Measurements from ENCODE around the gene NRXN3. TPM values are rescaled to one million over a fixed set of nuclear protein-coding genes. Genes with fewer than 3 reads are reported as not detected.

NRXN3 gene
- total RNA-seq, 1 donor, result 2.5 TPM

- Histone ChIP-seq H3K4me3 (ENCODE audit: insufficient read depth, low read length) (no peak overlapping the region), H3K27me3 (ENCODE audit: insufficient read depth, low read length) (no peaks in the 10 kb centered on the region), H3K36me3 (ENCODE audit: insufficient read depth, low read length) (no peaks in the 10 kb centered on the region), H3K79me2 (ENCODE audit: insufficient read depth, low read length) (no peaks in the 10 kb centered on the region), H3K9me3 (ENCODE audit: low read depth, low read length) (no peaks in the 10 kb centered on the region), H2AFZ (ENCODE audit: low read length) (no peak overlapping the region), H3K4me2 (ENCODE audit: insufficient read depth, low read length) (no peak overlapping the region), H3K4me1 (ENCODE audit: insufficient read depth, low read length) (no peaks in the 10 kb centered on the region), H4K20me1 (ENCODE audit: insufficient read depth, low read length) (no peaks in the 10 kb centered on the region), H3K27ac (ENCODE audit: low read depth, low read length) (no peak overlapping the region)
- DNase-seq (ENCODE audit: insufficient read length, low spot score, missing footprints), result no peak
- TF ChIP-seq, protein P1, sequence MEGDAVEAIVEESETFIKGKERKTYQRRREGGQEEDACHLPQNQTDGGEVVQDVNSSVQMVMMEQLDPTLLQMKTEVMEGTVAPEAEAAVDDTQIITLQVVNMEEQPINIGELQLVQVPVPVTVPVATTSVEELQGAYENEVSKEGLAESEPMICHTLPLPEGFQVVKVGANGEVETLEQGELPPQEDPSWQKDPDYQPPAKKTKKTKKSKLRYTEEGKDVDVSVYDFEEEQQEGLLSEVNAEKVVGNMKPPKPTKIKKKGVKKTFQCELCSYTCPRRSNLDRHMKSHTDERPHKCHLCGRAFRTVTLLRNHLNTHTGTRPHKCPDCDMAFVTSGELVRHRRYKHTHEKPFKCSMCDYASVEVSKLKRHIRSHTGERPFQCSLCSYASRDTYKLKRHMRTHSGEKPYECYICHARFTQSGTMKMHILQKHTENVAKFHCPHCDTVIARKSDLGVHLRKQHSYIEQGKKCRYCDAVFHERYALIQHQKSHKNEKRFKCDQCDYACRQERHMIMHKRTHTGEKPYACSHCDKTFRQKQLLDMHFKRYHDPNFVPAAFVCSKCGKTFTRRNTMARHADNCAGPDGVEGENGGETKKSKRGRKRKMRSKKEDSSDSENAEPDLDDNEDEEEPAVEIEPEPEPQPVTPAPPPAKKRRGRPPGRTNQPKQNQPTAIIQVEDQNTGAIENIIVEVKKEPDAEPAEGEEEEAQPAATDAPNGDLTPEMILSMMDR (IDR thresholded peaks at IDR 0.05; ENCODE audit: extremely low read depth, low read depth, low read length), result no peak
These were observed 1182.0 kb downstream of the NRXN3 start for GRCh38 chr14:79352076-79352630.

DNA sequence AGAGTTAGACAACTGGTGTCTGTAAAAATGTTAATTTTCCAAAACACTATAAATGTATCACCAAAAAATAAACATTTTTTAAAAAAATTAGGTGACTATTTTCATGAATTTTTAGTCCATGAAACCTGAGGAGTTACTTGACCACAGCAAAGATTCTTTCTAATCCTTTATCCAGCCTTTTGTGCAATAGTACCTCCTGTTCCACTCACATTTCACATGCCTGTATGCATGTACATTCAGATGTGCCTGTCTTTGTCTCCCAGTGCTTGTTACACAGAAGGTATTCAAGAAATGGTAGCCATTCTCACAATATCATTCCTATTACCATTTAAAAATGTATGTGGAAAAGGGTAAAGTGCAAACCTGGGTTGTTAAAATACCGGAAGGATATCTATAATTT, 1184.2 kb downstream of the NRXN3 start:
- H3K4me3 ChIP-seq (ENCODE audit: insufficient read depth, low read length), result no peak overlapping the region
- no peaks in the 10 kb centered on the region for H4K20me1 ChIP-seq (ENCODE audit: insufficient read depth, low read length)
- DNase-seq (ENCODE audit: insufficient read length, low spot score, missing footprints), result no peak
- H2AFZ ChIP-seq (ENCODE audit: low read length), result no peak overlapping the region
- H3K4me1 ChIP-seq (ENCODE audit: insufficient read depth, low read length), result no peaks in the 10 kb centered on the region
- H3K79me2 ChIP-seq (ENCODE audit: insufficient read depth, low read length), result no peaks in the 10 kb centered on the region
- no peak overlapping the region for H3K4me2 ChIP-seq (ENCODE audit: insufficient read depth, low read length)
- TF ChIP-seq, protein P1 (IDR thresholded peaks at IDR 0.05; ENCODE audit: extremely low read depth, low read depth, low read length), result no peak
- no peaks in the 10 kb centered on the region for H3K9me3 ChIP-seq (ENCODE audit: low read depth, low read length)
- no peak overlapping the region for H3K27ac ChIP-seq (ENCODE audit: low read depth, low read length)
- no peaks in the 10 kb centered on the region for H3K36me3 ChIP-seq (ENCODE audit: insufficient read depth, low read length)
- no peaks in the 10 kb centered on the region for H3K27me3 ChIP-seq (ENCODE audit: insufficient read depth, low read length)

- Histone ChIP-seq H3K4me3 (ENCODE audit: insufficient read depth, low read length) (no peak overlapping the region), H3K4me2 (ENCODE audit: insufficient read depth, low read length) (no peak overlapping the region), H3K27ac (ENCODE audit: low read depth, low read length) (no peak overlapping the region), H4K20me1 (ENCODE audit: insufficient read depth, low read length) (no peaks in the 10 kb centered on the region), H3K36me3 (ENCODE audit: insufficient read depth, low read length) (no peaks in the 10 kb centered on the region), H3K4me1 (ENCODE audit: insufficient read depth, low read length) (no peaks in the 10 kb centered on the region), H3K79me2 (ENCODE audit: insufficient read depth, low read length) (no peaks in the 10 kb centered on the region), H3K27me3 (ENCODE audit: insufficient read depth, low read length) (no peaks in the 10 kb centered on the region), H2AFZ (ENCODE audit: low read length) (no peak overlapping the region), H3K9me3 (ENCODE audit: low read depth, low read length) (no peaks in the 10 kb centered on the region)
- TF ChIP-seq, protein P1 (IDR thresholded peaks at IDR 0.05; ENCODE audit: extremely low read depth, low read depth, low read length), result peak; percentile 12
- no peak for DNase-seq (ENCODE audit: insufficient read length, low spot score, missing footprints)
These were observed 1185.9 kb downstream of the NRXN3 start for GRCh38 chr14:79356040-79356439.

GRCh38 chr14:79357307-79357706, 1187.1 kb downstream of the NRXN3 start:
- Histone ChIP-seq H3K27ac (ENCODE audit: low read depth, low read length) (no peak overlapping the region), H3K9me3 (ENCODE audit: low read depth, low read length) (no peaks in the 10 kb centered on the region), H3K4me2 (ENCODE audit: insufficient read depth, low read length) (no peak overlapping the region), H3K4me3 (ENCODE audit: insufficient read depth, low read length) (no peak overlapping the region), H3K4me1 (ENCODE audit: insufficient read depth, low read length) (no peaks in the 10 kb centered on the region), H4K20me1 (ENCODE audit: insufficient read depth, low read length) (no peaks in the 10 kb centered on the region), H3K79me2 (ENCODE audit: insufficient read depth, low read length) (no peaks in the 10 kb centered on the region), H3K36me3 (ENCODE audit: insufficient read depth, low read length) (no peaks in the 10 kb centered on the region), H3K27me3 (ENCODE audit: insufficient read depth, low read length) (no peaks in the 10 kb centered on the region), H2AFZ (ENCODE audit: low read length) (no peak overlapping the region)
- TF ChIP-seq, protein P1 (IDR thresholded peaks at IDR 0.05; ENCODE audit: extremely low read depth, low read depth, low read length), result no peak
- no peak for DNase-seq (ENCODE audit: insufficient read length, low spot score, missing footprints)

Data from osteoblast (primary cell).